PC-9 (cell line): Measurements from ENCODE around the gene HCLS1. TPM values are rescaled to one million over a fixed set of nuclear protein-coding genes. Genes with fewer than 3 reads are reported as not detected.
"Not testable (repeated sequence)": the region's sequence is repeated elsewhere in the genome, so short reads cannot be mapped to it uniquely, and the experiment has no call there.

Experiments
- BruUV-seq: library from RNA; stranded (reverse); fragments of 400-500 nt; replicated peaks from 2 replicates; lab custom pipeline; 2021; lab: Mats Ljungman, UMichigan
- CTCF ChIA-PET: fragments of 300-600 bp; sonication (Branson Sonifier 250); formaldehyde crosslinking; loops from one replicate; lab custom pipeline; 2022; ENCODE audit warnings: antibody characterized with exemption; lab: Charles Lee
- POLR2A ChIA-PET: fragments of 300-600 bp; sonication (Branson Sonifier 250); formaldehyde crosslinking; loops from one replicate; lab custom pipeline; 2022; ENCODE audit warnings: antibody characterized with exemption; ENCODE audit not compliant: unreplicated experiment; lab: Charles Lee
- DNase-seq, 2 experiments: peaks; one replicate each; pipeline versions ENCODE4 v3.0.0 to v3.0.0-alpha.2; 2015 to 2022; ENCODE audit warnings: mixed read lengths in 1 of 2
- H2AFZ ChIP-seq: fragments of 200-600 bp; sonication (generic); 2 replicates; pipeline ENCODE4 v1.8.1; 2017; ENCODE audit warnings: antibody characterized with exemption
- H3F3A ChIP-seq: fragments of 200-600 bp; sonication (generic); 2 replicates; pipeline ENCODE4 v1.8.1; 2017; ENCODE audit warnings: antibody characterized with exemption, mild to moderate bottlenecking, low read depth; ENCODE audit not compliant: insufficient read depth
- H3K27ac ChIP-seq: fragments of 200-600 bp; sonication (generic); 2 replicates; pipeline ENCODE4 v1.6.1; 2016; ENCODE audit warnings: mixed run types
- H3K27me3 ChIP-seq: fragments of 200-600 bp; sonication (generic); 2 replicates; pipeline ENCODE4 v1.6.1; 2016; ENCODE audit warnings: low read depth, mixed run types; ENCODE audit not compliant: insufficient read depth
- H3K36me3 ChIP-seq: fragments of 200-600 bp; sonication (generic); 2 replicates; pipeline ENCODE4 v1.6.1; 2016; ENCODE audit warnings: low read depth, mixed run types
- H3K4me1 ChIP-seq: fragments of 200-600 bp; sonication (generic); replicated peaks from 2 replicates; pipeline ENCODE4 v1.6.1; 2016; ENCODE audit warnings: mixed run types; ENCODE audit not compliant: insufficient read depth
- H3K4me2 ChIP-seq: fragments of 200-600 bp; sonication (generic); 2 replicates; pipeline ENCODE4 v1.6.1; 2017; ENCODE audit warnings: mixed run types
- H3K4me3 ChIP-seq: fragments of 200-600 bp; sonication (generic); 2 replicates; pipeline ENCODE4 v1.6.1; 2016; ENCODE audit warnings: mixed run types
- H3K79me2 ChIP-seq: fragments of 200-600 bp; sonication (generic); 2 replicates; pipeline ENCODE4 v1.6.1; 2017; ENCODE audit warnings: low read depth, mixed run types
- H3K9me2 ChIP-seq: fragments of 200-600 bp; sonication (generic); 2 replicates; pipeline ENCODE4 v1.8.1; 2017; ENCODE audit warnings: mild to moderate bottlenecking; ENCODE audit not compliant: insufficient read depth
- H3K9me3 ChIP-seq: fragments of 200-600 bp; sonication (generic); 2 replicates; pipeline ENCODE4 v1.8.1; 2016; ENCODE audit warnings: low read depth; ENCODE audit not compliant: insufficient read depth
- H4K20me1 ChIP-seq: fragments of 200-600 bp; sonication (generic); 2 replicates; pipeline ENCODE4 v1.8.1; 2017; ENCODE audit not compliant: insufficient read depth
- EZH2 ChIP-seq: fragments of 200-600 bp; sonication (generic); IDR thresholded peaks from 2 replicates; pipeline ENCODE4 v1.8.0; 2017; ENCODE audit warnings: antibody characterized with exemption, low read depth
- intact Hi-C: fragments of 100-400 bp; cut with micrococcal nuclease; formaldehyde crosslinking; loops from one replicate; pipeline ENCODE4 v1.10.0; 2022; ENCODE audit not compliant: unreplicated experiment
- total RNA-seq: library from RNA; stranded (reverse); gene quantifications from 2 replicates; pipeline ENCODE4 v1.2.3, GENCODE V29; 2021
- TF ChIP-seq, protein P1 (sequence below): fragments of 200-600 bp; sonication (generic); conservative IDR thresholded peaks from 2 replicates; pipeline ENCODE4 v1.6.1; 2017; ENCODE audit warnings: mixed run types, antibody characterized with exemption, mild to moderate bottlenecking, moderate library complexity

HCLS1 gene
- total RNA-seq, 1 experiment from 2014 or later: 2.2 TPM

DNA sequence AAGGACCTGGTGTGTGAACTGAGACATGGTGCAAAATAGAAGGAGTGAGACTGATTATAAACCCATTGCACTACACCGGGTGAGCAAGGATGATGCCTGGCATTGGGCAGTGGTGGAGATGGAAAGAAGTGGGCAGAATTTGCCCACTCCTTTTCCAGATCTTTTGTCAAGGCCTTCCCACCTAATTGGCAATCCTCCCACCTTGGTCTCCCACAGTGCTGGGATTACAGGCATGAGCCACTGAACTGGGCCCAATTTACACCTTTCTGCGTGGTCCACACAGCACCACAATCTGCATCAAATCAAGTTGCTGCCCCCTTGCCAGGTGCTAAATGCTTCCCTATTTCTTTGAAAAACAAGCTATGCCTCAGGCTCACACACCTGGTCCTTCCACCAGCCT is 62.1 kb downstream of the HCLS1 start:
- BruUV-seq: no TSS peak
- Histone ChIP-seq H3F3A (no peaks in the 10 kb centered on the region), H3K4me1 (no peaks in the 10 kb centered on the region), H3K4me3 (no peak overlapping the region), H2AFZ (no peak overlapping the region), H3K4me2 (no peak overlapping the region), H4K20me1 (no peaks in the 10 kb centered on the region), H3K9me2 (no peaks in the 10 kb centered on the region), H3K27me3 (no peaks in the 10 kb centered on the region), H3K79me2 (no peaks in the 10 kb centered on the region), H3K27ac (no peak overlapping the region), H3K36me3 (no peaks in the 10 kb centered on the region), H3K9me3 (no peaks in the 10 kb centered on the region)
- intact Hi-C loops: no loop called here
- TF ChIP-seq EZH2: no peak
- TF ChIP-seq, protein P1, sequence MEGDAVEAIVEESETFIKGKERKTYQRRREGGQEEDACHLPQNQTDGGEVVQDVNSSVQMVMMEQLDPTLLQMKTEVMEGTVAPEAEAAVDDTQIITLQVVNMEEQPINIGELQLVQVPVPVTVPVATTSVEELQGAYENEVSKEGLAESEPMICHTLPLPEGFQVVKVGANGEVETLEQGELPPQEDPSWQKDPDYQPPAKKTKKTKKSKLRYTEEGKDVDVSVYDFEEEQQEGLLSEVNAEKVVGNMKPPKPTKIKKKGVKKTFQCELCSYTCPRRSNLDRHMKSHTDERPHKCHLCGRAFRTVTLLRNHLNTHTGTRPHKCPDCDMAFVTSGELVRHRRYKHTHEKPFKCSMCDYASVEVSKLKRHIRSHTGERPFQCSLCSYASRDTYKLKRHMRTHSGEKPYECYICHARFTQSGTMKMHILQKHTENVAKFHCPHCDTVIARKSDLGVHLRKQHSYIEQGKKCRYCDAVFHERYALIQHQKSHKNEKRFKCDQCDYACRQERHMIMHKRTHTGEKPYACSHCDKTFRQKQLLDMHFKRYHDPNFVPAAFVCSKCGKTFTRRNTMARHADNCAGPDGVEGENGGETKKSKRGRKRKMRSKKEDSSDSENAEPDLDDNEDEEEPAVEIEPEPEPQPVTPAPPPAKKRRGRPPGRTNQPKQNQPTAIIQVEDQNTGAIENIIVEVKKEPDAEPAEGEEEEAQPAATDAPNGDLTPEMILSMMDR: no peak
- ChIA-PET CTCF (no interaction called here), POLR2A (no interaction called here)
- DNase-seq: no peak

DNA sequence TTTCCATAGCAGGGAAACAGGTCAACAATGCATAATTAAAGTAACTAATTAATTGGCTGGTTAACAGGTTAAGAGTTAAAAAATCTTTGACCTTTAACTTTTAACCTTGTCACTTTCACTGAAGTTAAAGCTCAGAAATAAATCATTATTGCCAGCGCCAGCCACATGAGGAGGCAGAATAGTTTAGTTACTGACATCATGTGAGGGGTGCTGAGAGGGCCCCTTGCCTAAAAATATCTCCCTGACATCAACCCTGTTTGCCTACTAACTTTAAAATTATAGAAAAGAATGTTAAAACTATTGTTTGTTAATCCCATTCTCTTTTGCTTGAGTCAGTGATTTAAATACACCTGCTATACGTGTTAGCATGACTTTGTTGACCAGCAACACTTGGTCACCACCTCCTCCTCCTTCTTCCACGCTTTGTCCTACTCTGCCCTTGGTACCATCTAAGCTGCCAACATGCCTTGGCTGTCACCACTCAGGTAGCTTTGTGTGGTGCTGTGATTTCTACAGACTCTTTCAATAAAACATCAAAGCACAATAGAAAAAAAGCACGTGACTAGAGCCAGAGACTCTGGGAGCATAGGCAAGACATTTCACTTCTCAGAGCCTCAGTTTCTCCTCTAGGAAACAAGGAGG is 64.8 kb downstream of the HCLS1 start:
- no peaks in the 10 kb centered on the region for H3K36me3 ChIP-seq
- intact Hi-C loops: no loop called here
- no peak overlapping the region for H3K27ac ChIP-seq
- no peaks in the 10 kb centered on the region for H3F3A ChIP-seq
- no peak for DNase-seq
- ChIA-PET POLR2A (no interaction called here), CTCF (no interaction called here)
- no peaks in the 10 kb centered on the region for H3K27me3 ChIP-seq
- no peak overlapping the region for H3K4me2 ChIP-seq
- H3K9me3 ChIP-seq: no peaks in the 10 kb centered on the region
- H2AFZ ChIP-seq: no peak overlapping the region
- no peaks in the 10 kb centered on the region for H3K79me2 ChIP-seq
- no peaks in the 10 kb centered on the region for H4K20me1 ChIP-seq
- no peaks in the 10 kb centered on the region for H3K9me2 ChIP-seq
- no TSS peak for BruUV-seq
- no peaks in the 10 kb centered on the region for H3K4me1 ChIP-seq
- H3K4me3 ChIP-seq: no peak overlapping the region
- TF ChIP-seq, protein P1: no peak
- no peak for TF ChIP-seq EZH2

DNA sequence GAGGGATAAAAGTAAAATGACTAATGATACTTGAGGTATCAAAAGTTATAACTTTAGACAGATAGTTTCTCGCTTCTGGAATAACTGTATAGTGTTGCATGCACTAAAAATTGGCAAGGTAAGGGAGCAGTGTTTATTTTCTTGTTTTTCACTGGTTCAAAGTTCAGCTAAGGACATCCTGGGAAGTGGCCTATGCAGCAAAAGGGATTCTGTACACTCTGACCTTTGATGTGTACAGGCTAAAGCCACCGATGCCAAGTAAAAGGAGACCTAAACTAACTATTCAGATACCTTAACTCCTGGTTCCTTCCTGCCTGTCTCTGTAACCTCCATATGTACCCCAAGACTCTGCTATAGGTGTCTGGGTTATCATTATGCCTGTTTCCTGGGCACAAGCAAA is 65.9 kb downstream of the HCLS1 start:
- no peaks in the 10 kb centered on the region for H3K9me2 ChIP-seq
- H4K20me1 ChIP-seq: no peaks in the 10 kb centered on the region
- no TSS peak for BruUV-seq

DNA sequence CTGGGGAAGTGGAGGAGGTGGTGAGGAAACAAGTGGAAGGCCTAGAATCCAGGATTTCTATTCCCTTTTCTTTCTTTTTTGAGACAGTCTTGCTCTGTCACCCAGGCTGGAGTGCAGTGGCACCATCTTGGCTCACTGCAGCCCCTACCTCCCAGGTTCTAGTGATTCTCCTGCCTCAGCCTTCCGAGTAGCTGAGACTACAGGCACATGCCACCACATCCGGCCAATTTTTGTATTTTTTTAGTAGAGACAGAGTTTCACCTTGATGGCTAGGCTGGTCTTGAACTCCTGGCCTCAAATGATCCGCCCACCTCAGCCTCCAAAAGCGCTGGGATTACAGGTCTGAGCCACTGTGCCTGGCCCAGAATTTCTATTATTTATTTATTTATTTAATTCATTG is 66.9 kb downstream of the HCLS1 start:
- H3K4me1 ChIP-seq, intact Hi-C loops, DNase-seq, BruUV-seq, H3K27me3 ChIP-seq, H3K36me3 ChIP-seq, H4K20me1 ChIP-seq, H2AFZ ChIP-seq, H3K4me3 ChIP-seq, H3F3A ChIP-seq, H3K79me2 ChIP-seq, POLR2A ChIA-PET, H3K27ac ChIP-seq, CTCF ChIA-PET, H3K9me2 ChIP-seq, H3K4me2 ChIP-seq, H3K9me3 ChIP-seq: not testable (repeated sequence)

More for the DNA sequence above, 65.9 kb downstream of the HCLS1 start:
- Histone ChIP-seq H3K4me2 (no peak overlapping the region), H3K36me3 (no peaks in the 10 kb centered on the region), H3K79me2 (no peaks in the 10 kb centered on the region), H3K9me3 (no peaks in the 10 kb centered on the region), H3K4me1 (no peaks in the 10 kb centered on the region), H3K27ac (no peak overlapping the region), H3F3A (no peaks in the 10 kb centered on the region), H3K27me3 (no peaks in the 10 kb centered on the region), H3K4me3 (no peak overlapping the region), H2AFZ (no peak overlapping the region)
- ChIA-PET POLR2A (no interaction called here), CTCF (no interaction called here)
- TF ChIP-seq, protein P1: no peak
- TF ChIP-seq EZH2: no peak
- DNase-seq: no peak
- intact Hi-C loops: no loop called here
